HG02678 (cell line): Measurements from ENCODE around the gene GSTM4.
"Not testable (repeated sequence)": the region's sequence is repeated elsewhere in the genome, so short reads cannot be mapped to it uniquely, and the experiment has no call there.

Source experiments
- ATAC-seq: cut with Tn5 transposase; IDR thresholded peaks from one replicate; pipeline ENCODE4 v1.9.1; 2021; ENCODE audit warnings: mild to moderate bottlenecking, moderate library complexity; ENCODE audit not compliant: unreplicated experiment

The GSTM4 gene

GRCh38 chr1:109697861-109698260, 42.0 kb downstream of the GSTM4 start:
- ATAC-seq: not testable (repeated sequence)

GRCh38 chr1:109702940-109703339, 47.0 kb downstream of the GSTM4 start:
- not testable (repeated sequence) for ATAC-seq

- no peak for ATAC-seq
These were observed 48.3 kb downstream of the GSTM4 start for GRCh38 chr1:109704173-109704572.

- no peak for ATAC-seq
These were observed 49.5 kb downstream of the GSTM4 start for GRCh38 chr1:109705411-109705810.

- not testable (repeated sequence) for ATAC-seq
These were observed 53.0 kb downstream of the GSTM4 start for GRCh38 chr1:109708949-109709348.

- ATAC-seq: not testable (repeated sequence)
These were observed 53.9 kb downstream of the GSTM4 start for GRCh38 chr1:109709822-109710221.
